Thyroid gland (tissue), 4 donors: Measurements from ENCODE around the gene ACSM6.

ENCODE experiments used
- CTCF ChIP-seq, 6 experiments: fragments of 200-600 bp in 3 of 6; fragments of 450-650 bp in 3 of 6; sonication (generic) in 3 of 6; IDR thresholded peaks; one replicate each; pipeline ENCODE4 v1.5.1; 2016 to 2019; ENCODE audit warnings: antibody characterized with exemption in 6 of 6, mild to moderate bottlenecking in 2 of 6, inconsistent platforms in 1 of 6, moderate library complexity in 1 of 6
- POLR2A ChIP-seq, 2 donors: fragments of 450-650 bp; IDR thresholded peaks; one replicate each; pipeline ENCODE4 v1.6.1; 2017; ENCODE audit warnings: antibody characterized with exemption in 2 of 2, mild to moderate bottlenecking in 2 of 2, moderate library complexity in 1 of 2

DNA sequence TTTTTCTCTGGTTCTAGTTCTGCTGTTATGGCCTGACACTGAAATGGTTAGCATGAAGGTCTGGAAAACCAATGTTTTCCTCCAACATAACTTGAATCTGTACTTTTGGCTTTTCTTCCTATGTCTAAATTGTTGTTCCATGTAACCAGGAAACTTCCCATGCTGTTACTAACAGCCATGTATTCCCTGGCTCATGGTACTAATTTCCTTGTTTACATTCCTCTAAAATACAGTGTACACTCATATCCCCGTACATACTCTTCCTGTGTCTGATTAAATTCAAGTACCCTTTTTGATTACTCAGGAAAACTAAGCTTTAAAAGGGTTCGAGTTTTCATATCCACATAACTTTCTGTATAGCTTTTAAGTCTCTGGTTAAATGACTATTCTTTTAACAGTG lies 12.3 kb upstream of the ACSM6 start:
- TF ChIP-seq CTCF (IDR thresholded peaks at IDR 0.05) (no peak), POLR2A (IDR thresholded peaks at IDR 0.05) (no peak)
